ENCODE results near the gene LGALS4. TPM values are rescaled to one million over a fixed set of nuclear protein-coding genes. Genes with fewer than 3 reads are reported as not detected.
"Not testable (repeated sequence)": the region's sequence is repeated elsewhere in the genome, so short reads cannot be mapped to it uniquely, and the experiment has no call there.

Gene LGALS4
- total RNA-seq, 1 donor = 0.43 TPM

DNA sequence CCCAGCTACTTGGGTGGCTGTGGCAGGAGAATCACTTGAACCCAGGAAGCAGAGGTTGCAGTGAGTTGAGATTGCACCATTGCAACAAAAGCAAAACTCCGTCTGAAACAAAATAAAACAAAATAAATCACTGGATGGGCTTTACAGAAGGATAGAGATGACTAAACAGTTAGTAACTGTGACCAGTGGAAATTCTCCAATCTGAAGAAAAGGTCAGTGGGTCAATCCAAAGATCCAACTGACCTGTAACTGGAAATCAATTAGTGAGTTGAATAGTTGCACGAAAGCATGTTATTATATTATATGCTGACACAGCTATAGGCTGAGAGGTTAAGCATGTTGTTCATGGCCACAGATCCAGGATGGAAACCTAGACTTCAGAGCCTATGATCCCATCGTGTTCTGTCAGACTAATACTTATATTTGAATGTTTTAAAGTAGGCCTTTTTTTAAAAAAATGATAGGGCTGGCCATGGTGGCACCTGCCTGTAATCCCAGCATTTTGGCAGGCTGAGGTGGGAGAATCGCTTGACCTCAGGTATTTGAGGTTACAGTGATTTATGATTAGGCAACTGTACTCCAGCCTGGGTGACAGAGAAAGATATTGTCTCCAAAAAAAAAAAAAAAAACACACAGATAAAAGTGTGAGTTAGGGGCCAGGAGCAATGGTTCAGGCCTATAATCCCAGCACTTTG lies 17.4 kb upstream of the LGALS4 start:
- TF ChIP-seq, protein P1, sequence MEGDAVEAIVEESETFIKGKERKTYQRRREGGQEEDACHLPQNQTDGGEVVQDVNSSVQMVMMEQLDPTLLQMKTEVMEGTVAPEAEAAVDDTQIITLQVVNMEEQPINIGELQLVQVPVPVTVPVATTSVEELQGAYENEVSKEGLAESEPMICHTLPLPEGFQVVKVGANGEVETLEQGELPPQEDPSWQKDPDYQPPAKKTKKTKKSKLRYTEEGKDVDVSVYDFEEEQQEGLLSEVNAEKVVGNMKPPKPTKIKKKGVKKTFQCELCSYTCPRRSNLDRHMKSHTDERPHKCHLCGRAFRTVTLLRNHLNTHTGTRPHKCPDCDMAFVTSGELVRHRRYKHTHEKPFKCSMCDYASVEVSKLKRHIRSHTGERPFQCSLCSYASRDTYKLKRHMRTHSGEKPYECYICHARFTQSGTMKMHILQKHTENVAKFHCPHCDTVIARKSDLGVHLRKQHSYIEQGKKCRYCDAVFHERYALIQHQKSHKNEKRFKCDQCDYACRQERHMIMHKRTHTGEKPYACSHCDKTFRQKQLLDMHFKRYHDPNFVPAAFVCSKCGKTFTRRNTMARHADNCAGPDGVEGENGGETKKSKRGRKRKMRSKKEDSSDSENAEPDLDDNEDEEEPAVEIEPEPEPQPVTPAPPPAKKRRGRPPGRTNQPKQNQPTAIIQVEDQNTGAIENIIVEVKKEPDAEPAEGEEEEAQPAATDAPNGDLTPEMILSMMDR (IDR thresholded peaks at IDR 0.05; ENCODE audit: insufficient read depth, low read depth, low read length) = no peak
- peak overlapping the region; percentile 70 for H3K4me3 ChIP-seq (ENCODE audit: low read depth, low read length)

DNA sequence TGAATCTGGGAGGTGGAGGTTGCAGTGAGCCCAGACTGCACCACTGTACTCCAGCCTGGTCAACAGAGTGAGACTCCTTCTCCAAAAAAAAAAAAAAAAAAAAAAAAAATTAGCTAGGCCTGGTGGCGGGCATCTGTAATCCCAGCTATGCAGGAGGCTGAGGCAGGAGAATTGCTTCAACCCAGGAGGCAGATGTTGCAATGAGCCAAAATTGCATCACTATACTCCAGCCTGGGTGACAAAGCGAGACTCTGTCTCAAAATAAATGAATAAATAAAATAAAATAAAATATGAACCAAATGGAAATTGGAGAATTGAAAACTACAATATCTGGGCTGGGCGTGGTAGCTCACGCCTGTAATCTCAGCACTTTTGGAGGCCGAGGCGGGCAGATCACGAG lies 16.5 kb upstream of the LGALS4 start:
- peak; percentile 79 for DNase-seq (ENCODE audit: low read depth)

More for the DNA sequence above, 17.4 kb upstream of the LGALS4 start:
- DNase-seq (ENCODE audit: low read depth) = peak; percentile 66

DNA sequence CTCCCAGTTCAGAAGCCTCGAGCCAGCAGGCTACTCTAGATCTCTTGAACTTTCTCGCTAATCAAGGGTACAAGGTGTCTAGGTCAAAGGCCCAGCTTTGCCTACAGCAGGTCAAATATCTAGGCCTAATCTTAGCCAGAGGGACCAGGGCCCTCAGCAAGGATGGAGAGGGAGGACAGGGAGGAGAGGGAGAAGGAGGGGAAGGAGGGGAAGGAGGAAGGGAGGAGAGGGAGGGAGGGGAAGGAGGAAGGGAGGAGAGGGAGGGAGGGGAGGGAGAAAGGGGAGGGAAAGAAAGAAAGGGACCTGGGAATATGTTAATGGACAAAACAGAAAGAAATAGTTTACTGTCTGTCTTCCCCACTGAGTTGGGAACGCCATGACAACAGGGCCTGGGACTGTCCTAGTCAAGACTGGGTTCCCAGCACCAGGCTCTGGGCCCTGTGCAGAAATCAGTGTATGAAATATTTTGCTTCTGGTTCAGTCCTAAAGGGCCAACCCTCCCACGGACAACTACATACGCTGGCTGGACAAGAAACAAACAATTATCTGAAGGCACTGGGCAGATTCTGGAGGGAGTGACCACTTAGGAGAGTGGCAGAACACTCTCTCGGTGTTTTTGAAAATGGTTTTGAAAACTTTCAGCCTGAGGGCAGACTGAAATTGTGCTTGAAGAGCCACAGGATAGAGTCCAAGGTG lies 14.3 kb upstream of the LGALS4 start:
- H3K4me3 ChIP-seq (ENCODE audit: low read depth, low read length) = no peak overlapping the region
- TF ChIP-seq, protein P1 (IDR thresholded peaks at IDR 0.05; ENCODE audit: insufficient read depth, low read depth, low read length) = no peak
- no peak for DNase-seq (ENCODE audit: low read depth)

More for the DNA sequence above, 16.5 kb upstream of the LGALS4 start:
- H3K4me3 ChIP-seq (ENCODE audit: low read depth, low read length) = not testable (repeated sequence)

DNA sequence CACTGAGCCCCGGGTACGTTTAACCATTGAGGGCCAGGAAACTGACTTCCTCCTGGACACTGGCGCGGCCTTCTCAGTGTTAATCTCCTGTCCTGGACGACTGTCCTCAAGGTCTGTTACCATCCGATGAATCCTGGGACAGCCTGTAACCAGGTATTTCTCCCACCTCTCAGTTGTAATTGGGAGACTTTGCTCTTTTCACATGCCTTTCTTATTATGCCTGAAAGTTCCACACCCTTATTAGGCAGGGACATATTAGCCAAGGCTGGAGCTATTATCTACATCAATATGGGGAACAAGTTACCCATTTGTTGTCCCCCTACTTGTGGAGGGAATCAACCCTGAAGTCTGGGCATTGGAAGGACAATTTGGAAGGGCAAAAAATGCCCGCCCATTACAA lies 13.2 kb upstream of the LGALS4 start:
- not testable (repeated sequence) for H3K4me3 ChIP-seq (ENCODE audit: low read depth, low read length); DNase-seq (ENCODE audit: low read depth)

DNA sequence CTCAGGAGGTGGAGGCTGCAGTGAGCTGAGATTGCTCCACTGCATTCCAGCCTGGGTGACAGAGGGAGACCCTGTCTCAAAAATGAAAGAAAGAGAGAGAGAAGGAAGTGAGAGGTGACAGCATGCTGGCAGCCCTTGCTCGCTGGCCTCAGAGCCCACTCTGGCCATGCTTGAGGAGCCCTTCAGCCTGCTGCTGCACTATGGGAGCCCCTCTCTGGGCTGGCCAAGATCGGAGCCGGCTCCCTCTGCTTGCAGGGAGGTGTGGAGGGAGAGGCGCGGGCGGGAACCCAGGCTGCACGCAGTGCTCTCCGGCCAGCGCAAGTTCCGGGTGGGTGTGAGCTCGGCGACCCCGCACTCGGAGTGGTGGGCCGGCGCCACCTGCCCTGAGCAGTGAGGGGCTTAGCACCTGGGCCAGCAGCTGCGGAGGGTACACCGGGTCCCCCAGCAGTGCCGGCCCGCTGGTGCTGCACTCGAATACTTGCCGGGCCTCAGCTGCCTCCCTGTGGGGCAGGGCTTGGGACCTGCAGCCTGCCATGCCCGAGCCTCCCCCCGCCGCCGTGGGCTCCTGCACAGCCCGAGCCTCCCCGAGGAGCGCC lies 8.6 kb upstream of the LGALS4 start:
- not testable (repeated sequence) for DNase-seq (ENCODE audit: low read depth); H3K4me3 ChIP-seq (ENCODE audit: low read depth, low read length)

DNA sequence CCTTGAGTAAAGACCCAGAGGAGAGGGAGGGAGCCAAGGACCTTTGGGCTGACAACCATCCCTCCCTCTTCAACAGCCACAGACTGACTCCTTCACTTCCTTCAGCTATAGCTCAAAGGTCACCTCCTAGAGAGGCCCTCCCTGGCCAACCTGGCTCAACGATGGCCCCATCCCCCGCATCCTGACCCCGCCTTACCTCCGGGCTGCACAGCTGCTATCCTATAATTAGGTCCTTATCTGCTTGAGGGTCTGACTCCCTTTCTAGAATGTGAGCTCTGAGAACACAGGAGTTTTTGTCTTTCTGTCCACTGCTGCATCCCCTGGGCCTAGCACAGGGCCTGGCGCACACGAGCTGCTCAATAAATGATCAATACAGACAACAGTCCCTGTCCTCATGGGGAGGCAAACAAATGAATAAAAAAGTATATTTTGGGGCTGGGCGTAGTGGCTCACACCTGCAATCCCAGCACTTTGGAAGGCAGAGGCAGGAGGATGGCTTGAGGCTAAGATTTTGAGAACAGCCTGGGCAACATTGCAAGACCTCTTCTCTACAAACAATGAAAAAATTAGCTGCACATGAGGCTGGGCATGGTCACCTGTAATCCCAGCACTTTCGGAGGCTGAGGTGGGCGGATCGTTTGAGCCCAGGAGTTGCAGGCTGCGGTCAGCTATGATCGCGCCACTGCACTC lies 6.6 kb upstream of the LGALS4 start:
- TF ChIP-seq, protein P1 (IDR thresholded peaks at IDR 0.05; ENCODE audit: insufficient read depth, low read depth, low read length) = no peak
- H3K4me3 ChIP-seq (ENCODE audit: low read depth, low read length) = no peak overlapping the region
- no peak for DNase-seq (ENCODE audit: low read depth)

DNA sequence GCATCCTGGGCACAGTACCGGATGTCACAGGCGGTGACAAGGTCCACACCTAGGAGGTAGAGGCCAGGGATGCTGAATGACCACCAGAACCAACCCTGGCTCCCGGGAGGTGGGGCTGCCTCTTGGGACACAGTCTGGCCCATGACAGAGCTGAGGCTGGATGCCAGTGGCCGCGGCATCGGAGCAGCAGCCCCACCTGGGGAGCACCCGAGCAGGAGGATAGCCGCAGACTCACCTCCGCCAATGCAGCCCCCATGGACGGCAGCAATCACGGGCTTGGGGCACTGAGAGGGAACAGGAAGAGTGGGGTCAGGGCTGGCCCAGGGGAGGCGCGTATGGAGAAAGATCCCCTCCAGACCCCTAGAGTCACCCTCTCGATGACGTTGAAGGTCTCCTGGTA lies 4.3 kb upstream of the LGALS4 start:
- H3K4me3 ChIP-seq (ENCODE audit: low read depth, low read length) = no peak overlapping the region
- no peak for DNase-seq (ENCODE audit: low read depth)
- TF ChIP-seq, protein P1 (IDR thresholded peaks at IDR 0.05; ENCODE audit: insufficient read depth, low read depth, low read length) = no peak

DNA sequence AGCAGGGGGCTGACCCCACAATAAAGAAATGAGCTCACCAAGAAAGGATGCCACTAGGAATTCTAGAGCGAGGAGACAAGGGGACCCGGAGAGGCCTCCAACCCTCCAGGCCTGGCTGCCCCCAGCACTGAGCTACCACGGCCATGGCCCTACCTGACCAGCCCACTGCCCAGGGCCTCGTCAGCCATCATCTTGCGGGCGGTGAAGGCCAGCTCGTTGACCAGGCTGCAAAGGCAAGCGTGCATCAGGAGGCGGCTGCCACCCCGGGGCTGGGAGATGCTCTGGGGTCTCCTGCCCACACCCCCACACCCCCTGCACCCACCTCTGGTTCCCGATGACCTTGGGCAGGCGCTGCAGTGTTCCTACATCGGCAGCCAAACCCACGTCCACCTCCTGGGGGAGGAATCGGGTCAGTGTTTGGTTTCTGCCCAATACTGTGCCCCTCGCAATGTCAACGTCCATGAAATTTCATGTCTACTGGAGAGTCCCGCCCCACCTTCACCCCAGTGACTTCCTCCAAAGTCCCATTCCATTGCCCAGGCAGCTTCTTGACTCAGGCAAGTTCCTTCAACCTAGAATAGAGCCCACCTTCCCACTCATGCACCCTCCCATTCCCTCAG lies 3.5 kb upstream of the LGALS4 start:
- TF ChIP-seq, protein P1 (IDR thresholded peaks at IDR 0.05; ENCODE audit: insufficient read depth, low read depth, low read length) = no peak

More for the DNA sequence above, 3.5 kb upstream of the LGALS4 start:
- no peak for DNase-seq (ENCODE audit: low read depth)
- no peak overlapping the region for H3K4me3 ChIP-seq (ENCODE audit: low read depth, low read length)

Measured in fibroblast of villous mesenchyme (primary cell).